ENCODE data around the gene MMP11.
A peak's percentile ranks its signal among the peaks of the same experiment; 100 is the strongest.

MMP11 gene

GRCh38 chr22:23780146-23780748 is 7.6 kb downstream of the MMP11 start:
- TF ChIP-seq CTCF (IDR thresholded peaks at IDR 0.05; ENCODE audit: low read depth, low read length), result no peak
- in situ Hi-C loops (cut with HindIII; ENCODE audit: low sequenced_read_pairs), result no loop called here
- H3K4me3 ChIP-seq (ENCODE audit: low read depth, low read length), result no peak overlapping the region
- no peak for DNase-seq (ENCODE audit: low read depth, low spot score)

GRCh38 chr22:23781065-23781464 is 8.4 kb downstream of the MMP11 start:
- H3K4me3 ChIP-seq (ENCODE audit: low read depth, low read length), result no peak overlapping the region
- no peak for TF ChIP-seq CTCF (IDR thresholded peaks at IDR 0.05; ENCODE audit: low read depth, low read length)
- in situ Hi-C loops (cut with HindIII; ENCODE audit: low sequenced_read_pairs), result no loop called here
- no peak for DNase-seq (ENCODE audit: low read depth, low spot score)

- DNase-seq (ENCODE audit: low read depth, low spot score), result peak; percentile 32
- no peak overlapping the region for H3K4me3 ChIP-seq (ENCODE audit: low read depth, low read length)
- in situ Hi-C loops (cut with HindIII; ENCODE audit: low sequenced_read_pairs), result no loop called here
- no peak for TF ChIP-seq CTCF (IDR thresholded peaks at IDR 0.05; ENCODE audit: low read depth, low read length)
Observed at GRCh38 chr22:23781511-23782183, 9.0 kb downstream of the MMP11 start.

GRCh38 chr22:23782252-23782651 is 9.6 kb downstream of the MMP11 start:
- in situ Hi-C loops (cut with HindIII; ENCODE audit: low sequenced_read_pairs), result no loop called here

GRCh38 chr22:23782703-23783102 is 10.1 kb downstream of the MMP11 start:
- no peak overlapping the region for H3K4me3 ChIP-seq (ENCODE audit: low read depth, low read length)
- DNase-seq (ENCODE audit: low read depth, low spot score), result no peak
- TF ChIP-seq CTCF (IDR thresholded peaks at IDR 0.05; ENCODE audit: low read depth, low read length), result no peak
- in situ Hi-C loops (cut with HindIII; ENCODE audit: low sequenced_read_pairs), result no loop called here

More at GRCh38 chr22:23782252-23782651, 9.6 kb downstream of the MMP11 start:
- no peak for DNase-seq (ENCODE audit: low read depth, low spot score)
- H3K4me3 ChIP-seq (ENCODE audit: low read depth, low read length), result no peak overlapping the region
- no peak for TF ChIP-seq CTCF (IDR thresholded peaks at IDR 0.05; ENCODE audit: low read depth, low read length)

- no peak for DNase-seq (ENCODE audit: low read depth, low spot score)
- no peak overlapping the region for H3K4me3 ChIP-seq (ENCODE audit: low read depth, low read length)
- in situ Hi-C loops (cut with HindIII; ENCODE audit: low sequenced_read_pairs), result no loop called here
- TF ChIP-seq CTCF (IDR thresholded peaks at IDR 0.05; ENCODE audit: low read depth, low read length), result no peak
Observed at GRCh38 chr22:23783265-23784150, 10.9 kb downstream of the MMP11 start.

Measured in astrocyte of the spinal cord (primary cell).